Type B pancreatic cell (in vitro differentiated cells): ENCODE measurements around the gene ADAM12. TPM values are rescaled to one million over a fixed set of nuclear protein-coding genes. Genes with fewer than 3 reads are reported as not detected.

Experiments used
- DNase-seq: peaks from one replicate; pipeline ENCODE4 v3.0.0; 2021; ENCODE audit warnings: mixed read lengths; ENCODE audit not compliant: unreplicated experiment; ENCODE audit errors: extremely low spot score
- H3K27ac Mint-ChIP-seq: 2 replicates; pipeline ENCODE4 v1.8.0; 2021; ENCODE audit warnings: mild to moderate bottlenecking, mixed read lengths
- H3K27me3 Mint-ChIP-seq: 2 replicates; pipeline ENCODE4 v1.8.0; 2021; ENCODE audit warnings: mixed read lengths
- H3K36me3 Mint-ChIP-seq: 2 replicates; pipeline ENCODE4 v1.8.0; 2021; ENCODE audit warnings: mixed read lengths
- H3K4me1 Mint-ChIP-seq: one replicate; pipeline ENCODE4 v1.8.0; 2021; ENCODE audit warnings: mixed read lengths; ENCODE audit not compliant: unreplicated experiment
- H3K4me3 Mint-ChIP-seq: 2 replicates; pipeline ENCODE4 v1.8.0; 2021; ENCODE audit warnings: mild to moderate bottlenecking, mixed read lengths
- H3K9me3 Mint-ChIP-seq: 2 replicates; pipeline ENCODE4 v1.8.0; 2021; ENCODE audit warnings: mixed read lengths
- CTCF ChIP-seq: fragments of 200-600 bp; sonication (generic); conservative IDR thresholded peaks from 2 replicates; pipeline ENCODE4 v1.5.0; 2021; ENCODE audit warnings: antibody characterized with exemption, mild to moderate bottlenecking
- total RNA-seq: library from RNA; stranded (reverse); gene quantifications from 2 replicates; pipeline ENCODE4 v1.2.1, GENCODE V29; 2021; ENCODE audit warnings: low replicate concordance

The ADAM12 gene
- total RNA-seq, 1 donor from 2014 or later, result 31.6 TPM

- Mint-ChIP-seq H3K9me3 (peaks cover 4% of the 10 kb centered on the region), H3K27me3 (peaks cover 17% of the 10 kb centered on the region), H3K27ac (no peak overlapping the region), H3K36me3 (no peaks in the 10 kb centered on the region), H3K4me1 (peaks cover 26% of the 10 kb centered on the region), H3K4me3 (no peak overlapping the region)
- no peak for DNase-seq
- no peak for TF ChIP-seq CTCF
Measured at GRCh38 chr10:126157189-126157588, 231.1 kb downstream of the ADAM12 start.

GRCh38 chr10:126156503-126156902 is 231.8 kb downstream of the ADAM12 start:
- Mint-ChIP-seq H3K27ac (no peak overlapping the region), H3K36me3 (no peaks in the 10 kb centered on the region), H3K9me3 (peaks cover 4% of the 10 kb centered on the region), H3K4me1 (peaks cover 26% of the 10 kb centered on the region), H3K27me3 (peaks cover 17% of the 10 kb centered on the region), H3K4me3 (no peak overlapping the region)
- no peak for TF ChIP-seq CTCF
- DNase-seq, result no peak

GRCh38 chr10:126156012-126156411 is 232.3 kb downstream of the ADAM12 start:
- no peaks in the 10 kb centered on the region for H3K36me3 Mint-ChIP-seq
- peaks cover 4% of the 10 kb centered on the region for H3K9me3 Mint-ChIP-seq
- DNase-seq, result no peak
- TF ChIP-seq CTCF, result no peak
- H3K27ac Mint-ChIP-seq, result no peak overlapping the region
- H3K4me3 Mint-ChIP-seq, result no peak overlapping the region
- H3K4me1 Mint-ChIP-seq, result peaks cover 26% of the 10 kb centered on the region
- H3K27me3 Mint-ChIP-seq, result peaks cover 12% of the 10 kb centered on the region

GRCh38 chr10:126155528-126155927 is 232.7 kb downstream of the ADAM12 start:
- no peak for DNase-seq
- Mint-ChIP-seq H3K27me3 (peaks cover 7% of the 10 kb centered on the region), H3K9me3 (peaks cover 7% of the 10 kb centered on the region), H3K4me1 (peaks cover 26% of the 10 kb centered on the region), H3K36me3 (no peaks in the 10 kb centered on the region), H3K27ac (no peak overlapping the region), H3K4me3 (no peak overlapping the region)
- no peak for TF ChIP-seq CTCF

GRCh38 chr10:126153711-126154628 is 234.3 kb downstream of the ADAM12 start:
- no peak for DNase-seq
- Mint-ChIP-seq H3K36me3 (no peaks in the 10 kb centered on the region), H3K4me1 (peaks cover 26% of the 10 kb centered on the region), H3K27me3 (peaks cover 7% of the 10 kb centered on the region), H3K27ac (no peak overlapping the region), H3K4me3 (no peak overlapping the region), H3K9me3 (peaks cover 15% of the 10 kb centered on the region)
- TF ChIP-seq CTCF, result no peak
